Measurements from ENCODE around the gene GRID1. TPM values are rescaled to one million over a fixed set of nuclear protein-coding genes. Genes with fewer than 3 reads are reported as not detected.
A peak's percentile ranks its signal among the peaks of the same experiment; 100 is the strongest.

Gene GRID1
- total RNA-seq: 0.22 and 0.42 TPM in 2 replicates
- long read RNA-seq, partial matches to known transcripts: 0 of 1 reads
- long read RNA-seq, other reads (novel, unspliced or antisense): 1 of 1 reads

- peaks cover 8% of the 10 kb centered on the region for H3K4me1 Mint-ChIP-seq (ENCODE audit: low read depth)
- no peak within 1 kb of the TSS for H3K27ac Mint-ChIP-seq
- TF ChIP-seq CTCF (IDR thresholded peaks at IDR 0.05; ENCODE audit: unreplicated experiment): no peak
- H3K27me3 Mint-ChIP-seq: peaks cover 84% of the 10 kb centered on the region
- no peaks in the 10 kb centered on the region for H3K36me3 Mint-ChIP-seq (ENCODE audit: insufficient read depth)
- peak; percentile 31 for DNase-seq (ENCODE audit: low spot score, unreplicated experiment)
- no peaks in the 10 kb centered on the region for H3K9me3 Mint-ChIP-seq (ENCODE audit: low read depth)
- peak within 1 kb of the TSS; percentile 65 for H3K4me3 Mint-ChIP-seq (ENCODE audit: low read depth)
These were observed at the start of gene GRID1 for GRCh38 chr10:86366033-86366901. Gene GRID1 (minus strand): TSS chr10:86366795.

- Mint-ChIP-seq H3K9me3 (ENCODE audit: low read depth) (peaks cover 6% of the 10 kb centered on the region), H3K27me3 (peaks cover 3% of the 10 kb centered on the region), H3K4me1 (ENCODE audit: low read depth) (peaks cover 15% of the 10 kb centered on the region), H3K27ac (peak overlapping the region; percentile 45), H3K4me3 (ENCODE audit: low read depth) (no peak overlapping the region), H3K36me3 (ENCODE audit: insufficient read depth) (peaks cover 4% of the 10 kb centered on the region)
- TF ChIP-seq CTCF (IDR thresholded peaks at IDR 0.05; ENCODE audit: unreplicated experiment): no peak
- no peak for DNase-seq (ENCODE audit: low spot score, unreplicated experiment)
These were observed 49.0 kb upstream of the GRID1 start for GRCh38 chr10:86415583-86415982.

DNA sequence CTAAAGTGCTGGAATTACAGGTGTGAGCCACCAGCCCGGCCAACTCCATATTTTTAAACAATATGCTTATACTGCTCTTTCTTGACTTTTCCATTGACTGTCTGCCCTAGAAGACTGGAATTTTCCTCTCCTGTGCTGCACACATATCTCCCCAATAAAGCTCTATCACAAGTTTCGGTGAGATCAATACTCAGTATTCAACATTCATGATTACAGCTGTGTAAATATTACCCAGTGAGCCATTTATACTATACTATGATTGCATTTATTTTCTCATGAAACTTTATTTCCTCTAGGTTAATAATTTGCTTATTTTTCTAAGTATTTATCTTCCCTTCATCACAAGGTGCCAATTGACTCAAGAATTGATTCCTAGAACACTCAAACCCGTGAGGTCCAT lies 48.5 kb upstream of the GRID1 start:
- no peak for TF ChIP-seq CTCF (IDR thresholded peaks at IDR 0.05; ENCODE audit: unreplicated experiment)
- Mint-ChIP-seq H3K36me3 (ENCODE audit: insufficient read depth) (peaks cover 4% of the 10 kb centered on the region), H3K4me1 (ENCODE audit: low read depth) (peaks cover 15% of the 10 kb centered on the region), H3K27ac (no peak overlapping the region), H3K27me3 (no peaks in the 10 kb centered on the region), H3K4me3 (ENCODE audit: low read depth) (no peak overlapping the region), H3K9me3 (ENCODE audit: low read depth) (peaks cover 6% of the 10 kb centered on the region)
- DNase-seq (ENCODE audit: low spot score, unreplicated experiment): no peak

- peaks cover 15% of the 10 kb centered on the region for H3K4me1 Mint-ChIP-seq (ENCODE audit: low read depth)
- no peak overlapping the region for H3K27ac Mint-ChIP-seq
- H3K27me3 Mint-ChIP-seq: no peaks in the 10 kb centered on the region
- no peak for TF ChIP-seq CTCF (IDR thresholded peaks at IDR 0.05; ENCODE audit: unreplicated experiment)
- DNase-seq (ENCODE audit: low spot score, unreplicated experiment): no peak
- peaks cover 6% of the 10 kb centered on the region for H3K9me3 Mint-ChIP-seq (ENCODE audit: low read depth)
- H3K4me3 Mint-ChIP-seq (ENCODE audit: low read depth): no peak overlapping the region
- H3K36me3 Mint-ChIP-seq (ENCODE audit: insufficient read depth): peaks cover 4% of the 10 kb centered on the region
These were observed 46.6 kb upstream of the GRID1 start for GRCh38 chr10:86413046-86413728.

DNA sequence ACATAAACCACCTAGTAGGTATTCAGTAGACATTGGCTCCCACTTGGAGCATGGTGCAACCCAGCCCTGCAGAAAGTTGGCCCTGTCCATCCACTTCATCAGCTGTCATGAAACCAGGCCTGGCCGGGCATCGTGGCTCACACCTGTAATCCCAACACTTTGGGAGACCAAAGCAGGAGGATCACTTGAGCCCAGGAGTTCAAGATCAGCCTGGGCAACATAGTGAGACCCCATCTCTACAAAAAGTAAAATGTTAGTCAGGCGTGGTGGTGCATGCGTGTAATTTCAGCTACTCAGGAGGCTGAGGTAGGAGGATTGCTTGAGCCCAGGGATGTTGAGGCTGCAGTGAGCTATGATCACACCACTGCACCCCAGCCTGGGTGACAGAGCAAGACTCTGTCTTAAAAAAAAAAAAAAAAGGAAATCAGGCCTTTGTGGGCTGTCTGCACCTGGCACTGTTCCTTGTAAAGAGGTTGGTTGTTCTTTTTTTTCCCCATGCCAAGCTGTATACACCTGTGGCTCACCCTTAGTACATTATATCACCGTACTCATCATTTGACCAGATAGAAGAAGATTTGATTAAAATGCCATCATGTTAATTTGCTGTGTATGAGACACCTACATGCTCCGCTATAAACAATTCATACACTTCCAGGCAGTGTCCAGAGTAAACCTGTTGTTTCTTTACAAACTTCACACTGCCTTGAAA lies 45.4 kb upstream of the GRID1 start:
- no peaks in the 10 kb centered on the region for H3K27me3 Mint-ChIP-seq
- peaks cover 6% of the 10 kb centered on the region for H3K9me3 Mint-ChIP-seq (ENCODE audit: low read depth)
- H3K4me3 Mint-ChIP-seq (ENCODE audit: low read depth): no peak overlapping the region
- H3K27ac Mint-ChIP-seq: no peak overlapping the region
- DNase-seq (ENCODE audit: low spot score, unreplicated experiment): no peak
- peaks cover 4% of the 10 kb centered on the region for H3K36me3 Mint-ChIP-seq (ENCODE audit: insufficient read depth)
- H3K4me1 Mint-ChIP-seq (ENCODE audit: low read depth): peaks cover 15% of the 10 kb centered on the region
- no peak for TF ChIP-seq CTCF (IDR thresholded peaks at IDR 0.05; ENCODE audit: unreplicated experiment)

Data from progenitor cell of endocrine pancreas (in vitro differentiated cells).